Renal pelvis (tissue), 4 donors: Measurements from ENCODE around the gene GPR35. TPM values are rescaled to one million over a fixed set of nuclear protein-coding genes. Genes with fewer than 3 reads are reported as not detected.
"Not testable (repeated sequence)": the region's sequence is repeated elsewhere in the genome, so short reads cannot be mapped to it uniquely, and the experiment has no call there.

Experiments used
- DNase-seq: peaks from one replicate; pipeline ENCODE4 v3.0.0-alpha.2; 2013
- polyA plus RNA-seq, 3 donors: library from polyadenylated mRNA; unstranded; fragments of 120-200 nt; gene quantifications; one replicate each; pipeline ENCODE4 v1.2.1, GENCODE V29; 2013; ENCODE audit not compliant: insufficient read length in 3 of 3

The GPR35 gene
- polyA plus RNA-seq, 3 donors: 1.8 to 4.2 (median 2.5) TPM

DNA sequence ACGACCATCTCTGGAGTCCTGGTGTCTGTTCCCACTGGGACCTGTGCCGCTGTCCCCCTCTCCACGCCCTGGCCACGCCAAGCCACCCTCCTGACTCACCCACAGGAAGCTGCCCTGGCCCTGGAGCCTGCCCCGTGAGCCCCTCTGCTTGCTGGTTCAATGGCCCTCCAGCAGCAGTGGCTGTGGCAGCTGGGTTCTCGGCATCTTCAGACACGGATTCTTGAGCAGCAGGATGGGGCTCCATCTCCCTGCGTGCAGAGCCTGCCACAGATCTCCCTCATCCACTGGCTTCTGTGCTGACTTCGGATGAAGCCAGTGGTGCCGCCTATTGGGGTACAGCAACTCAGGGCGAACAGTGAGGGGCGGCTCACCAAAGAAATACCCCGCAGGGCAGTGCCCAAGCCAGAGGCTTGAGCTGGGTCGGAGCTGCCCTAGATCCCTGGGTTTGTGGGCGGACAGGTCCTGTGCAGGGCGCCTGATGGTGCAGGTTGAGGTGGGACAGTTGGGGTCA, 24.8 kb upstream of the GPR35 start:
- no peak for DNase-seq

DNA sequence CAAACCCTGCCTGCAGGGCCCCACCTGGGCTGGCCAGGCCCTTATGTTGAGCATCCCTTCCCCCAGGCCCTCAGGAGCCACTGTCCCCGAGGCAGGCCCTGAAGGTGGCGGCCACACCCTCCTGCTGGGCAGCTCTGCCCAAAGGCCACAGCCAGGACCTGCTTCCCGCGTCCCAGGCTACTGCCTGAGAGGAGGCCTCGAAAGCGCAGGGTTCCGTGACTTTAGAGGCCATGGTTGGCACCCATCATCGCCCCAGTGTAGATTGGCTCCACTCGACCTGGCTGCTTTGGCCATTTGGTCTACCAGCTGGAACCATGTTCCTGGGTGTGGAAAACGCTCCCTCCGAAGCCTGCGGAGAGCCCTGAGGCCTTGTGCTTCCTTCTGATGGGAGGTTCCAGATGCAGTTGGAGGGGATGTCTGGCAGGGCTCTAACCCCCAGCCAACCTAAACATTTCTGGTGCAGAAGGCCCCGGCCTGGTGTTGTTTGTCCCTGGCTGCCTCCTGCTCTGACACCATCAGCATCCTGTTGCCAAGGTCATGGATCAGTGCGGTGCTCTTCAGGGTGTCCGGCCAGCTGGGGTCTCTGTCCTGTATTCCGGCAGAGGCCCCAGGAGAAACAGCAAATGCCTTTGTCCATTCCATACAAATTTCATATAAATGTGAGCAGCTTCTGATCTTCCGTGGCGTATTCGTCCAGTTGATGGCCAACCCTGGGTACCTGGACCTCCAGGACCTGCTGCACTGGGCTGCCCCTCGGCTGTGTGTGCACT, 24.0 kb upstream of the GPR35 start:
- no peak for DNase-seq

DNA sequence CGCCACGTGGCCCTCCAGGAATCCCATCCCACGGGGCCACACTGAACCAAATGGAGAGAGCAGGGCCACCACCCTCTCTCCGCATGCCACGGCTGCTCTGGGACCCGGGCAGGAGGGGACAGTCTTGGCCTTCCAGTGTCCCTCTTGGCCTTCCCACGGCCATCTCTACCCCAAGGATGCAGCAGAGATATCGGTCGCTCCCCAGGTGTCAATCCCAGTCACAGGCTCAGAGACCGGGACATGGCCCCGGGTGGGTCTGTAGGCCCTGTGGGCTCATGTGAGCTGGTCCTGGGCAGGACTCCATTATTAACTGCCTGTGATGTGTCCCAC, 23.5 kb upstream of the GPR35 start:
- DNase-seq: no peak

DNA sequence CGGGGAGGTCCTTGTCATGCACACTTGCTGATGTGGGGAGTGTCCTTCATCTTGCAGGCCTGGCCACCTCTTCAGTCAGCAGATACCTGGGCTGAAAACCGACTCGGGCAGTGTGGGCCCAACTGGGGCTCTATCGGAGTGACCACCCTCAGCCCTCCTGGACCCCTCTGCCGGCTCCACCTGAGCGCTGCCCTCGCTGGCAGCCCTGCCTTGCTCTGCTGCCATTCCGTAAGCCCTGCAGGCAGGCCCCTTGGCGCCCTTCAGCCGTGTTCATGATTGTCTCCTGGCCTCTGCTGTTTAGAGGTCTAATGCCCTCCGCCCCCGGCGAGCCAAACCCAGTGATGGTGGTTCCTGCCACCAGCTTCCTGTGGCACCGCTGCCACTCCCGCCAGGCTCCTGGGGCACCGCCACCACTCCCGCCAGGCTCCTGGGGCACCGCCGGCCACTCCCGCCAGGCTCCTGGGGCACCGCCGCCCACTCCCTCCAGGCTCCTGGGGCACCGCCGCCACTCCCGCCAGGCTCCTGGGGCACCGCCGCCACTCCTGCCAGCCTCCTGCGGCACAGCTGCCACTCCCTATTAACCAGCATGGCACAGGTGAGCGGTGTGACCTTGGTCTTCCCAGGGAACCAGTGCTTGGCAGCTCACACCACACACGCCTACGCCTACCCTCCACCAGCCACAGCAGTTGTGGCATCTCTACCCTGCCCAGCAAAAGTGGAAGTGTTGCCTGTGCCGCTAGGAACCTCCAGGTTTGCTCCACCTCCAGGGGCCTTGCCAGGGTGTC, 22.8 kb upstream of the GPR35 start:
- no peak for DNase-seq

DNA sequence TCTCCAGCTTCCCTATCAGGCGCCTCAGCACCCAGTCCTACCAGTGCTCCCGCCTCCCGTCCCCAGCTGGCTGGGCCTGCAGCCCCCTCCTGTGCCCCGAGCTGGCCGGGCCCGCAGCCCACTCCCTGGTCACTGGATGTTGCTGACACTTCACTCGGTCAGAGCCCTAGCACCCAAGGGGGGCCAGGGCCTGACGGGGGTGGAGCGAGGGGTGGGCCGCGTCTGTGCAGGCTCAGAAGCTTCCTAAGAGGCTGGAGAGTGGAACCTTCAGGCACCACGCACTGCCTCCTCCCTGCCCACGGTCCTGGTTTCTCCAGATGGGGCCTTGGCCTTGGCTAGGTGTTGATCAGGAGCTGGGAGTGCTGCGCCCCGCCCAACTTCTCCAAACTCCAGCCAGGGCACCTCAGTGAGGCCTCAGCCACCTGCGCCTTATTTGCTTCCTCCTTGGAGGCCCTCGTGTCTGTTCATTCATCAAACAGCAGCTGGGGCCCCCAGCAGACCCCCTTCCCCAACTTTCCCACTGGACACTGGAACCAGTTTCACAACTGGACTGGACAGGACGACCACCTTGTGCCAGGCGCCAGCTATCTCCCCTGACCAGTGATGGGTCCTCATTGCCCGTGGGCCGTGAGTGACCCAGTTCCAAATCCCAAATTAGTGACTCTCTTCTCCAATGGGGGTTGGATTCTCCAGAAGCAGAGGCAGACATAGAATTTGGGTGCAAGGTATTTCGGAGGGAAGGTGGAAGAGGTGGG, 22.0 kb upstream of the GPR35 start:
- DNase-seq: no peak

DNA sequence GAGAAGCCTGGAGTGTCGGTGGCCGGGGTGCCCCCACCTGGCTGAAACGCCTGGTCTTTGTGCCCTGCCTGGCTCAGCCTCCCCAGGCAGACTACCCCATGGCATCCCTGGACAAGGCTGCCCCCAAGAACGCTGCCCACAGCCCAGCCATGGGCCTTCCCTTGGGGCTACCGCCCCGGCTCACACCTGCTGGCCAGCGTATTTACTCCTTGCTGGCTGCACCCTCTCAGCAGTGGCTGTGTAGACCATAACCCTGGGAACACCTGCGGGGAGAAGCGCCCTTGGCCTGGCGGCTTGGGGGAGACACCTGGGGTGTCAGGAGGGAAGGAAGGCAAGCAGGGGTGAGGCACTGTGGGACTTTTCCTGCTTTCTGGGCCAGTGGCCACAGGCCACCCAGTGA, 21.4 kb upstream of the GPR35 start:
- no peak for DNase-seq

DNA sequence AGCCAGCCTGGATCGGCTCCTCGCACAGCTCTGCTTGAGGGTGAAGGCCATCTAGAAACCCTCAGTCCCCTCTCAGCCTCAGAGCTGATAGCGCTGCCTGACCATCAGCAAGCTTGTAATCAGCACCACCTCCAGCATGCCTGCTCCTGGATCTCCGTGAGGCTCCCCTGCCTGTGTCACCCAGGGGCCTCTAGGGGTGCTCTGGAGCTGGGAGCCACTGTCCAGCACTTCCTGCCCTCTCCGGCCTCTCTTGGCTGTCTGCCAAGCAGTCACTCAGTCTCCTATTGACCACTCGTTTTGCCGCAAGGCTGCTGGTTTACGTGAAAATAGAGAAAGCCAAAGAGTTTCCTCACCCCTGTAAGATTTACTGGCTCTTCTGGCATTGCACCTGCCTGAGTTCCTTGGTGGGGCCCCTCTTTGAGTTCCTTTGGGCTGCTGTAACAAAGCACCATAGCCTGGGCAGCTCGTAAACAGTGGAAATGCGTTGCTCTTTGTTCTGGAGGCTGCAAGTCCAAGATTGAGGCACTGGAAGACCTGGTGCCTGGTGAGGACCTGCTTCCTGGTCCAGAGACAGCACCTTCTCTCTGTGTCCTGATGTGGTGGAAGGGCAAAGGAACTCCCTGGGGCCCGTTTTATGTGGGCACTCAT, 20.9 kb upstream of the GPR35 start:
- peak; percentile 77 for DNase-seq

DNA sequence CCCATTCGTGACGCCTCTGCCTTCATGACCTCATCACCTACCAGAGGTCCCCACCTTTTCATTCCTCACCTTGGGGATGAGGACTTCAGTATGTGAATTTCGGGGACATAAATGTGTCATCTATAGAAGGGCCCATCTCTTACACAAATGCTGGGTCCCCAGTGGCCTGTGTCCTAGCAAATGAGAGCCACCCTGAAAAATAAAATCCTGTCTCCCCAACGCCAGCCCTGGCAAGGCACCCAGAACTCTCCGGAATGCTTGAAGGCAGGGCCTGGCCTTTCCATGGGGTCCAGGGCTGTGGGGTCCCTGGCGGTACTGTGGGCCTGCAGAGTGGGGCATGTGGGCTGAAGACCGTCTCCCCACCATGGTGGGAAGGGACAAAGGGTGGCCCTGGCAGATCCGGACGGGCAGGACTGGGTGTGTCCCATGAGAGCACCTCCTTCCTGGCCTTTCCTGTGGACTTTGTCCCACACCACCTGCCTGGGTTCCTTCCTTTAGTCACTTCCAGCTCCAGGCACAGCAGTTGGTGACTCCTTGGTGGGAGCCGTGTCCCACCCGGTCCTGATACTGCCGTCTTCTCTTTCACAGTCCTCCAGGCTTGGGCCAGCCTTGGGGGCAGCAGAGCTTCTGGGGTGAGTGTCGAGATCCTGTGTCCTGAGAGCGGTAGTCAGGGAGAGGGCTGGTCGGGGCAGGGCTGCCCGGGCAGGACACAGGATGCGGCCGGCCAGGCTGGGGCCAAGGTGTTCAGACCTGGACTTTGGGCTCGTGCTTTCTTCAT, 20.2 kb upstream of the GPR35 start:
- no peak for DNase-seq

DNA sequence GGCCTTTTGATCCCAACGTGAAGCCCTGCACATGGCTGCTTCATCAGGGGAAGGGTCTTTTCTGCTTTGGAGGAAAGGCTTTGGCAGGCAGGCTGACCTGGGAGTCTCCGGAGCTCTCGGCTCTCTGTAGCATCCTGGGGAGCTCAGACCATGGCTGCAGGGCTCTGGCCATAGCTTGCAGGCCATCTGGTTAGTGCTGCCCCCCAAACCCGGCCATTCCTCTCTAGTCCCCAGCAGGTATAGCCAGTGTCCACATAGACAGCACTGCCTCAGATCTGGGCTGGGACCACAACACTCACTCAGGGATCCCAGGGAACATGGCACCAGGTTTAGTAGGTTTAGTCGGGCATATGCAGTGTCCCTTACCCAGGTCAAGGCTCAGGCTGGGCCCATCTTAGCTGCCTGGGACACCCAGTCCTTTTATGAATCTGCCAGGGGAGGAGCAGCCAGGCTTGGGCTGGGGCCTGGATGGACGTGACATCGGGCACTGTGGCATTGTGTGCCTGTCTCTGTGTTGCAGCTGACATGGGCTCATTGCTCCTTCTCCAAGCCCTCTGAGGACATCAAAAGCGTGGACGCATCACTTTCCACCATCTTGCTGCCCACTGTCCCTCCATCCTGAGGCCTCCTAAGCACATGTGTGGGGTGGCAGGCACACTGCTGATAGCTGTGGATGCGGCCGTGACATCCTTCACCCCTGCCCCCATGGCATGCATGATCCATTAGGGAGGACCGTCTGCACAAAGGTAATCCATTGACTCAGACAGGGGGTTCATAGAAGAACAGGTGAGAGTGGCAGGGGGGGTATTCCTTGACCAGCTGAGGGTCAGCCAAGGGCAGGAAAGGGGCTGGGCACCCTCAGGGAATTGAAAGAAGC, 19.2 kb upstream of the GPR35 start:
- DNase-seq: no peak

DNA sequence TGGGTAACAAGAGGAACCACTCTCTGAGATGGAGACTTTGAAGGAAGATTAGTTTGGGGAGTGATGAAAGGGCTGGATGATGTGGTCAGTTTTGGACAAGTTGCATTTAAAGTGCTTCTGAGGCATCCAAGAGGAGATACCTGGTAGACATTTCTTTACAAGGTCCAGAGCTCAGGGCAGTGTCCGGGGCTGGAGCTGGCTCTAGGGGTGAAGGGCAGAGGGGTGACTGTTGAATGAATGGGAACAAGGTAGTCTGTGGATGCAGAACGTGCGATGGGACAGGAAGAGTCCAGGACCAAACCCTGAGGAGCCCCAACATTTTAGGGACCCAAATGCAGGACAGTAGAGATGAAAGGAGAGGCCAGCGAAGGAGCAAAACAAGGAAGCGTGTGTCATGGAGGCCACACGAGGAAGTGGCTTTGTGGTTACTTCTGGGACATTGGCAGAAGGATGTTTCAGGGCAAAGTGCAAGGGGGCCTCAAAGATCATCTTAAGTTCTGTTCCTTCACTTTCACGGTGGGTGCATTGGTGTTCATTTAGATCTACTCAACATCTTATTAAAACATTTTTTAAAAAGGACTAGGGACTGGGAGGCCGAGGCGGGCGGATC, 13.6 kb upstream of the GPR35 start:
- DNase-seq: no peak

DNA sequence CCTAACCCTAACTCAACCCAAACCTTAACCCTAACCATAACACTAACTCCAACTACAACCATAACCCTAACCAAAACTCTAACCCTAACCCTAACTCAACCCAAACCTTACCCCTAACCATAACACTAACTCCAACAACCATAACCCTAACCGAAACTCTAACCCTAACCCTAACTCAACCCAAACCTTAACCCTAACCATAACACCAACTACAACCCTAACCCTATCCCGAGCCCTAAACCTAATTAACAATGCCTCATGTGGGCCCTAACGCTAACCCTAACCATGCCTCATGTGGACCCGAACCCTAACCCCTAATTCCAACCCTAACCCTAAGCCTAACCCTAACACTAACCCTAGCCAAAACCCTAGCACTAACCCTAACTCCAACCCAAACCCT, 11.5 kb upstream of the GPR35 start:
- no peak for DNase-seq

DNA sequence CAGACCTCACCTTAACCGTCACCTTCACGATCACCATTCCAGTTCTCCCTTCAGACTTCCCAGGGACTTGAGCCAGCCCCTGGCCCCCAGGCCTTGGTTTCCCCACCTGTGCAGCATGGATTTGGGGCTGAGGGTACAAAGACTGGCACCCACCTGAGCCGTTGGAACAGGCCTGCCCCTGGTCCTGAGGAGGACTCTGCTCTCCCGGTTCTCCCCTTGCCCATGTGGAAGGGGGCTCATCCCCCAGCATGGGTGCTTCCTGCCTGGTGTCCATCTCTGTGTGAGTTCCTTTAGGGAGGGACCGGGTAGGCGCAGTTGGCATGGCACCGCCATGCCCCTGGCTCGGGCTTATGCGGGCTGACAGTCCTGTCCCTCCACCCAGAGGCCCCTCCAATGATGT, 10.9 kb upstream of the GPR35 start:
- DNase-seq: no peak

DNA sequence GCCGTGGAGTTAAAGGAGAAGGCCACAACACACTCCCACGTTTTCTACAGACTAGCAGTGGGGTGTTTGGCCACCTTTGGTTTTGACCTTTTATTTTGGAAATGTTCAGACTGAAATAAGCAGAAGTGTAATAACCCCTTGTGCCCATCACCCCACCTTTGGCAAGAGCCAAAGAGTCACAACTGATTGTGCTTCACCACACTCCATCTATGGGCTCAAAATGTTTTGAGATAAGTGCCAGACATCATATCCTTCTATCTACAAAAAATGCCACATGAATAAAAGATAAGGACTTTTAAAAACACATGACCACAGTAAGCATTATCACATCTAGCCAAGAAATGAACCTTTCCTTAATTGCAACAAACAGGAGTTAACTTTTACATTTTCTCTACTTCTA, 9.9 kb upstream of the GPR35 start:
- no peak for DNase-seq

DNA sequence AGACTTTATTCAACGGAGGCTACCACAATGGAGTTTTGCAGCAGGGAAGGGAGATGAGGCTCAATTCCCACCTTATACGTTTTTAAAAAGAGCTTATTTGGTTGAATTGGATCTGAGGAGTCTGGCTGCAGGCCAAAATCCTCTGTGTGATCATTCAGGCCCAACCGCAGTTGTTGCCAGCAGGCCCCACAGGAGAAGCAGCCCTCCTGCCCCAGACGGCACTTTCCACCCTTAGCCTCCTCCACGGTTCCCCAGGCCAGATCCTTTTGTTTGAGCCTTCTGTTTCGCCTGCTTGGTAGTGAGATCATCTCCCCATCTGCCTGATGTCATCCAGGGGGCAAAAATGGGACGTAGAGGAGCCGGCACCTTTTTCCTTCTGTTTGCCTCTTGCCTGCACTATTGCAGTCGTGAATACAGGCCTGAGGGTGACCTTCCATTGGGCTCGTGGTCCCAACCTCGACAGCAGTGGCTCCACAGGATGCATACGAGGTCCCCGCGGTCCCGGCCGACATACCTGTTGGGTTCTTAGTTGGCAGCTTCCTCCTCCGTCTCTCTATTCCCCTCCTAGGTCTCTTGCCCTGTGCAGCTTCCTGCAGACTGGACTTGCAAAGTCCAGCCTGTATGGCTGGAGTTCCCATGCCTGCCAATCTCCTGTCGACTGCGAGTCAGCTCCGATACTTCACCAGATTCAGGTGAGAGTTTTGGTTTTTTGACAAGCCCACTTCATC, 9.3 kb upstream of the GPR35 start:
- DNase-seq: no peak

DNA sequence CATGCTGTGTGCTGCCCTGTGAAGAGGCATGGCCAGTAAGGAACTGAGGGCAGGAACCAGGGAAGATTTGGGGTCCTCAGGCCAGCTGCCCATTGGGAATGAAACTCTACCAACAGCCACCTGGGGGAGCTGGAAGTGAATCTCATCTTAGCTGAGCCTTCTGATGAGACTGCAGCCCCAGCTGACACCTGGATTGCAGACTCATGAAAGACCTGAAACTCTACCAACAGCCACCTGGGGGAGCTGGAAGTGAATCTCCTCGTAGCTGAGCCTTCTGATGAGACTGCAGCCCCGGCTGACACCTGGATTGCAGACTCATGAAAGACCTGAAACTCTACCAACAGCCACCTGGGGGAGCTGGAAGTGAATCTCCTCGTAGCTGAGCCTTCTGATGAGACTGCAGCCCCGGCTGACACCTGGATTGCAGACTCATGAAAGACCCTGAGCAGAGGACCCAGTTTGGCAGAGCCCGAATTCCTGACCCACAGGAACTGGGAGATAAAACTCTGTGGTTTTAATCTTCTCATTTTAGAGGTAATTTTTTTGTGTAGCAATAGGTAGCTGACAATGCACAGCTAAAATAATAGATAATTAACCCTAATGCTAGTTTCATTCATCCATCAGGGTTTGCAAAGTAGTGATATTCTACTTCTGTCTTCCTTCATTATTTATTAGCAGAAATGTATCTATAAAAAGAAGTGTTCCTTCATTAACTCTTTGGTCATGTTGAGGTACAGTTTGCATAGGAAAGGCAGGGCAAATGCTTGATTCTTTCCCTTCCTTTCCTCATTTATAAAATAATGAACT, 8.2 kb upstream of the GPR35 start:
- DNase-seq: not testable (repeated sequence)

DNA sequence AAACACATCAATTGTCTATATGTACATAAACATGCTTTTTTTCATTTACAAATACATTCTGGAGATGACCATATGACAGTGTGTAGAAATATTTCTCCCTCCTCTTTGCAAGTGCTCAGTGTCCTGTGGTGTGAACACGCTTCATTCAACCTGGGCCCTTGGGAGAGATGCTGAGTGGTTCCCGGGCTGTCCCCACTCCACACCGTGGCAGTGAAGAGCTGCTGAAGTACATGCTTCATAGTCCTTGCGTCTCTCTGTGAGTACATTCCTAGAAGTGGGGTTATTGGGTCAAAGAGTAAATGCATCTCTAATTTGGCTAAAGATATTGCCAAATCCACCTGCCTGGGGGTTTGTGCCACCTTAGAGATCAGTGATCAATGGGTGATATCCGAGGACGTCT, 6.5 kb upstream of the GPR35 start:
- no peak for DNase-seq

DNA sequence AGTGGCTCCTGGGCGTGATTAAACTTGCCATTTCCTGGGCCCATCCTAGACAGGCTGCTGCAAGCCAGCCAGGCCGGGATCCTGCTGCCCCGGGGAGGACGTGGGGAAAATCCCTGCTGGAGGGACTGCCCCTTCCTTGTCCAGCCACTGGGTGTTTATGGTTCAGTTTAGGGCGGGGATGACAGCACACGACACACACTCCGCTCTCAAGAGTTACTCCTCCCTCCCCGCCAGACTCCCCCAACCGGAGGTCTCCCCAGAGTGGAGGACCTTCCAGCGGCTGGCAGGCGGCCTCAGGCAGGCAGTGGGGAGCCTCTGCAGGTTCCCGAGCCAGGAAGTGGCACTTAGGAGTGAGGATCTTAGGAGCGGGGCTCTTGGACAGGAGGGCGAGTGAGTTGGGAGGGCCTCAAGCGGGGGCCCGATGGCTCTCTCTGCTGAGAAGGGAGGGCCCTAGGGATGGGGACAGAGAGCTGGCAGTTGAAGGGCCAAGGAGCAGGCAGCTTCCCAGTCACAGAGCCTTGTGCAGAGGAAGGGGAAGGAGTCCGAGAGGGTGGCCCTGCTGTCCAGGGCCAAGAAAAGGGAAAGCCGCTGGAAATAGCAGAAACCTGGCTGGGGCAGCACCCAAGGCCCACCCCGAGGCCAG, 5.7 kb upstream of the GPR35 start:
- no peak for DNase-seq
